Activated gamma-delta T cell (primary cell): ENCODE results near the gene CASP10.
"Not testable (repeated sequence)": the region's sequence is repeated elsewhere in the genome, so short reads cannot be mapped to it uniquely, and the experiment has no call there.

ENCODE experiments used
- DNase-seq: peaks from one replicate; lab custom pipeline; 2025; lab: John Stamatoyannopoulos, UW

Gene CASP10

DNA sequence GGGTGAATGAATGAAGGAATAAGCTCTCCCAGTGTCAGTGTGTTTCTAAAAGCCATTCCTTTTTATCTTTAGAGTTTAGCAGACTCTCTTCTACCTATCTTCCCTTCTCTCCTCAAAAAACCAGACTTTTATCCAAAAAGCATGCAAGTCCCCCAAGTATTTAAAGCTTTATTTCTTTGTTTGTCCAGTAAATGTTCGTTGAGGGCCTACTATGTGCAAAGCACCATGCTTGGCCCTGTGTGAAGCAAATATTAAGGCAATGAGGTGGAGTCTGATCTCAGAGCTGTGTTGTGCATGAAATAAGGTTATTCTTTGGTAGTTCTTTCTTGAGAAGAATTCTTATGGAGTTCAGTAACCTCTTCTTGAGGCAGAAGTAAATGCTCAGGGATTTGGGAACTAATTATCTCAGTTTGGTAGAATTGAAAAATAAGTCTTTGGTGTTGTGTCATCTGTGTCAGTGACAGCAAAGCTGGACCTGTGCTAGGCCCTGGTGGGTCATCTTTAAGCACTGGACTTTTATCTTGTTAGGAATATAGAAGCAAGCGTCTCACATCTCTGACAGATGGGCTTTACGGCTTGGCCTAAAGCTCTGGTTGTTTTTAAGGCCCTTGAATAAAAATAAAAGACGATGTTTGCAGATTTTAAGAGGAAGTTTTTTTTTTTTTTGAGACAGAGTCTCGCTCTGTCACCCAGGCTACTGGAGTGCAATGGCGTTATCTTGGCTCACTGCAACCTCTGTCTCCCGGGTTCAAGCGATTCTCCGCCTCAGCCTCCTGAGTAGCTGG is 28.1 kb upstream of the CASP10 start:
- DNase-seq = no peak

DNA sequence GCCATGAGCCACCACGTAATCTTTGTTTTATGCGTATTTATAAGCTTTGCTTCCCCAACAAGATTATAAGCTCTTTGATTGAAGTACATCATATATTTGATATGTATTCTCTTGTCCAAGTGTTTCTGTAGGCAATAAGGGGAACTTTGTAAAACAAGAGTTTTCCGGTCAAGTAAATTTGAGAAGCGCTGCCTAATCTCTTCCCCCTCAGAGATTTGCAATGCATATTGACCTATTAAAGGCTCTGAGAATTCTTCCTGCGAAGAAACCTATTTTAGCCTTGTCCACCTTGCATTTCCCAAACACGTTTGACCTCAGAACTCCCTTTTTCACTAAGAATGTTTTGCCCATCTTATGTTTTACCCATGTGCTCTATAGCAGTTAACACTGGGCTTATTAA is 26.9 kb upstream of the CASP10 start:
- DNase-seq = no peak

DNA sequence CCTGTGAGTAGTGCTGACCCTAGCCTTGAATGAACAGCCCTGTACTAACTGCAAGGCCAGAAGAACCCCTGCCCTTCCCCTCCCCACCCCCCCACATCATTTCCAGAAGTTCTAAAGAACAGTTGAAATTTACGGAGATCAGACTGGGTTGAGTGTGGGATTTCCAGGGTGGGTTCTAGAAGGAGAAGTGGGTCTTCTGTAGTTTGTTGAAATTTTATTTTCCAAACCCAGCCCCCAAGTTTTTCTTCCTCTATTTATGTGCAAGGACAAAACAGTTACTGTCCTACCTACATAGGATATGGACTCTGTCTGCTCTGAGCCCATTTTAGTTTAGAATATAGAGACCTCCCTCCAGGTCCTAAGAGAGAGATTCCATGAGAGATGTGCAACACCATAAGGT is 26.3 kb upstream of the CASP10 start:
- no peak for DNase-seq

DNA sequence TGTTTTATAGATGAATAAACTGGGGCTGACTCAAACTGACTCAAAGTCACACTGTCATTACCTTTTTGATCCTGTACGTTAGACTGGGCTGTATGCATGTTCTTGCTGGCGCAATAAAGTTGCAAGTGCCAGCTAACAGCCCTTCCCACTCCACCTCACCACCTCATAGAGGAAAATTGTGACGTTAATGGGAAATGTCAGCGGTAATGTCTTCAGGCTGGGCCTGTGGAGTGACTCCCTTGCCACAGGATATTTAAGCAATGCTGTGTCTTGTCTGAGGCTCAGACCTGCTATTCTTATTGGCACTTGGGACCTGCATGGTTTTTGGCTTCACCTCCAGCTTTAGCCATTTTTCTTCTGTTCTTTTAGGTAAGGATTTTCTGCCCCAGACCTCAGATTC is 25.2 kb upstream of the CASP10 start:
- no peak for DNase-seq

DNA sequence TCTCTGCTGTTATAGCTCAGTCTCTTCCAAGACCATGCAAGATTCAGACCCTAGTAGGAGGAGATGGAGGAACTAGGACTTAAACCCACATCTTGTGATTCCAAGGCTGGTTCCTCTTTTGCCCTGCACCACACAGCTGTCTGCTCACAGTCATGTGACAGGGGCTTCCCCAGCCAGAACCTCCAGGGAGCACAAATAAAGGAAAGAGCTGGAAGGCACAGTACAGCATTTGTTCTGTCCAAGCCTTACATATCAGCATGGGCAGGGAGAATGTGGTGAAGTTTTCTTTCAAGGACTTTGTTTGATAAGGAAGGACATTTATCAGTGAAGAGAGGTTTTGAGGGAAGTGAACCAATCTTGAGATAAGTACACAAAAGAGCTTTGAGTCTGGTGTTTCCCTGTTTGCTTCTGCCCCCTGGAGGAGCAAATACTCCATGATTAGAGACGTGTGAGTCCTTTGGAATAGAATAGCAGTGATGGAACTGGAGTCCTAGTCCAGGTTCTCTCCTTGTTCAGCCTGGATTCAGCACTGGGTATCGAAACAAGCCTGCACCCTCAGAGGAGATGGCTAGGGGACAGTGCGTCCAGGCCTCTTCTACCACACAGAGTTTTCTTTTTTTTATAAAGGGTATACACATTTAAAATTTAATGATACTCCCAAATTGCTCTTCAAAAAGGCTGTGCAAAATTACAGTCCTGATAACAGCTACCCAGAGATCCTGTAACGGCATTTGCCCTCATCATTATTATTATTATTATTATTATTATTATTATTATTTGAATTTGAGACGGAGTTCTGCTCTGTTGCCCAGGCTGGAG is 24.6 kb upstream of the CASP10 start:
- no peak for DNase-seq

DNA sequence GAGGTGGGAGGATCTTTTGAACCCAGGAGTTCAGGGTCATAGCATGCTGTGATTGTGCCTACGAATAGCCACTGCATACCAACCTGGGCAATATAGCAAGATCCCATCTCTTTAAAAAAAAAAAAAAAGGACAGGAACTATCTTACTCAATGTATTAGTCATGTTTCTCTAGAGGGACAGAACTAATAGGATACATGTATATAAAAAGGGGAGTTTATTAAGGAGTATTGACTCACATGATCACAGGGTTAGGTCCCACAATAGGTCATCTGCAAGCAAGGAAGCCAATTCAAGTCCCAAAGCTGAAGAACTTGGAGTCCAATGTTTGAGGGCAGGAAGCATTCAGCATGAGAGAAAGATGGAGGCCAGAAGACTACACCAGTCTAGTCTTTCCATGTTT is 18.8 kb upstream of the CASP10 start:
- no peak for DNase-seq

DNA sequence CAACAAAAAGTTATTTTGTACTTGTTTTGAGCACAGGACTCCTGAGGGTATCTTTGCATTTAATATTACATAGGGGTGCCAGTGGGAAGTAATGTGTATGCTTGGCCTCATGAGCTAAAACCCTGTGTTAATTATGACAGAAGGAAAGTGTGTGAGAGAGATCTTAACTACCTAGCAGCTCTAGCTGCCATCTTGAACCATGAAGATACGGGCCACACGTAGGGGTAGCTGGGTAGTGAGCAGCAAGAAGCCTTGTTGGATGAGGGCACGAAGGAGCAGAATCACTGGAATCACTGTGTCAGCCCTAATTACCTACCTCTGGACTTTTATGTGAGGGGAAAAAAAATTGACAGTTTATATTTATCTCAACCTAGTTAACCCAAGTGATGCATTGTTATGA is 15.4 kb upstream of the CASP10 start:
- no peak for DNase-seq

DNA sequence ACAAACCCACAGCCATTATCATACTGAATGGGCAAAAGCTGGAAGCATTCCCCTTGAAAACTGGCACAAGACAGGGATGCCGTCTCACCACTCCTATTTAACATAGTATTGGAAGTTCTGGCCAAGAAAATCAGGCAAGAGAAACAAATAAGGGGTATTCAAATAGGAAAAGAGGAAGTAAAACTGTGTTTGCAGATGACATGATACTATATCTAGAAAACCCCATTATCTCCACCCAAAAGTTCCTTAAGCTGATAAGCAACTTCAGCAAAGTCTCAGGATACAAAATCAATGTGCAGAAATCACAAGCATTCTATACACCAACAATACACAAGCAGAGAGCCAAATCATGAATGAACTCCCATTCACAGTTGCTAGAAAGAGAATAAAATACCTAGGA is 14.4 kb upstream of the CASP10 start:
- DNase-seq = not testable (repeated sequence)

DNA sequence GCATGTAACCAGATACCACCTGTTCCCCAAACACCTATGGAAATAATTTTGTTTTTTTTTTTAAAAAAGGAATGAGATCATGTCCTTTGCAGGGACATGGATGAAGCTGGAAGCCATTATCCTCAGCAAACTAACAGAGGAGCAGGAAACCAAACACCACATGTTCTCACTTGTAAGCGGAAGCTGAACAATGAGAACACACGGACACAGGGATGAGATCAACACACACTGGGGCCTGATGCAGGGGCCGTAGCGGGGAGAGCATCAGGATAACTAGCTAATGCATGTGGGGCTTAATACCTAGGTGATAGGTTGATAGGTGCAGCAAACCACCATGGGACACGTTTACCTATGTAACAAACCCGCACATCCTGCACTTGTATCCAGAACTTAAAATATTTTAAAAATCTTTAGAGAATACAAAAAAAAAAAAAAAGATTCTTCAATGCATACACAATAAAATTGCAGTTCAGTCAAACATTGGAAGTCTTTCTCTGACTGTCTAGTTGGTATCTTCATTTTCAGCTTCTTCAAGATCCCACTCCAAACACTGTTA is 11.6 kb upstream of the CASP10 start:
- no peak for DNase-seq

DNA sequence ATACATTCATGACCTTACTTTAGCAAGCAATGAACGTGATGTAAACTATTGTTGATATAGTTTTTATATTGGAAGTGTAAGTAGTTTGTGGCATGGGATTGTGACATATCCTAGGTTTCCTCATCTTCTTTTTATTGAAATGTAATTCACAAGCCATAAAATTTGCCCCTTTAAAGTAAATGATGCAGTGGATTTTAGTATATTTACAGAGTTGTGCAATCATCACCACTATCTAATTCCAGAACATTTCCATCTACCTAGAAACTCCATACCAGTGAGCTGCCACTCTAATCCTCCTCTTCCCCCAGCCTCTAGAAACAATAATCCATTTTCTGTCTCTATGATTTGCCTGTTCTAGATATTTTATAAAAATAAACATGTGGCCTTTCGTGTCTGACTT is 10.7 kb upstream of the CASP10 start:
- DNase-seq = no peak

DNA sequence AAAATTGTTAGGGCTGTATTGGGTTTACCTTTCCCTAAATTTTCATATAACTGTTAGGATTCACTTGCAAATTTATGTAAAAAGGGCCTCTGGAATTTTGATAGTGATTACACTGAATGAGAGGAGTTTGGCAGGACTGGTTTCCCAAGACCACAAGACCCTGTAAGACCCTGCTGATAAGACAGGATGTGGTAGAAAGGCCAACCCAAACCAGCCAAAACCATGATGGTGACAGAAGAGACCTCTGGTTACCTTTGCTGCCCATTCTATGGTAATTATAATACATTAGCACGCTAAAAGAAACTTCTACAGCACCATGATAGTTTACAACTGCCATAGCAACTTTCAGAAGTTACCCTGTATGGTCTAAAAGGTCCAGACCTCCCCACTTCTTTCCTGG is 8.3 kb upstream of the CASP10 start:
- DNase-seq = no peak

DNA sequence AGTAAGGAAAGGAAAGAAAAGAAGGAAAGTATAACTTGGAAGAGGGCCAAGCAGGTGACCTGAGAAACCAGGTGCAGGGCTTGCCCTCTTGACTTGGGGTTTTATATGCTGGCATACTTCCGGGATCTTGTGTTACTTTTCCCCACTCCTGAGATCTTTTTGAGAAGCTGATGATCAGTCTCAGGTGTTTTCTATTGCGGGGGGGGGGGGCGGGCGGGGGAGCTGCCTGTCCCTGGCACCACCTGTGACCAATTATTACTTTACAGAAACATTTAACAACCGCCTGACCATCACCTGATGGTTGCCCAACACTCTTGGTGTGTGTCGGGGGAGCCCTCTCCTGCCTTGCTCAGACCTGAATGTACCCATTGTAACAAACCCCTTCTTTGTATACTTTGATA is 6.9 kb upstream of the CASP10 start:
- DNase-seq = no peak

DNA sequence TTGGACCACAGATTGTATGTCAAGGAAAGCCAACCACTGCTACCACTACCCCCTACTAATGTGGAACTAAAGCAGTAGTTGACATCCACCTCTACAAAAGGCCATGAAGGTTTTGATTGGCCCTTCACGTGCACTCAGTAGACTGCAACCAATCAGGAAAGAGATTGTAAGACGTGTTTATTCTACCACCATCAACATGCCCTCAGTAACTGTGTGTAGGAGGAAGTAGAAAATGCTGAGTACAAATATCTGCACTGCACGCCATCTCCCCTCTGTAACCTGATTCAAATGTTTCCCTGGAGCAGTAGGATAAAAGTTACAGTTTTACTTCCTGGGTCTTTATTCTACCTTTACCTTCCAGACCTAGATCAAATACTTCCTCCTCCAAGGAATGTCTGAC is 2.9 kb upstream of the CASP10 start:
- DNase-seq = no peak

DNA sequence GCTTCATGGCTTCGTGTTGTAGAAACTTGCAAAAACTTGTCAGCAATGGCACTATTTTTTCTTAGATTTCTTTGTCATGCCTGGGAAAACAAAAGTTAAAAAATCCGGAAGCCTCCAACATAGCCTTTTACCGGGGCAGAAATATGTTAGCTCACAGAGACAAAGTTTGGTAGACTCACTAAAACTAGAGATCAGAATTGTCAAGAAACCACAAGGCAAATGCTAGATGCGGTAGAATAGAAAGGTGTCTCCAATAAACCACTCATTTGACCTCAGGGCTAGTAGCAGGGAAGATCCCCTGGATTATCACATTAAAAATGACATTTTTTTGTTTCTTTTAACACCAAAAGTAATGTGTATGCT is 405 bp downstream of the CASP10 start:
- DNase-seq = no peak

DNA sequence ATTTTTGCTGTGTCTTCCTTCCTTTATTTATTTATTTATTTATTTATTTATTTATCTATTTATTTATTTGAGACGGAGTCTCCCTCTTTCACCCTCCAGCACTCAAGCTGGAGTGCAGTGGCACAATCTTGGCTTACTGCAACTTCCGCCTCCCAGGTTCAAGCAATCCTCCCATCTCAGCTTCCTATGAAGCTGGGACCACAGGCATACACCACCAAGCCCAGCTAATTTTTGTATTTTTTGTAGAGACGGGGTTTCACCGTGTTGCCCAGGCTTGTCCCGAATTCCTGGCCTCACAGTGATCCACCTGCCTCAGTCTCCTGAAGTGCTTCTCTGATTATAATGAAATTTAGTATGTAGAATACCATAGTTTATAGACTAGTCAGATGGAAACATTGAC is 894 bp downstream of the CASP10 start:
- not testable (repeated sequence) for DNase-seq

DNA sequence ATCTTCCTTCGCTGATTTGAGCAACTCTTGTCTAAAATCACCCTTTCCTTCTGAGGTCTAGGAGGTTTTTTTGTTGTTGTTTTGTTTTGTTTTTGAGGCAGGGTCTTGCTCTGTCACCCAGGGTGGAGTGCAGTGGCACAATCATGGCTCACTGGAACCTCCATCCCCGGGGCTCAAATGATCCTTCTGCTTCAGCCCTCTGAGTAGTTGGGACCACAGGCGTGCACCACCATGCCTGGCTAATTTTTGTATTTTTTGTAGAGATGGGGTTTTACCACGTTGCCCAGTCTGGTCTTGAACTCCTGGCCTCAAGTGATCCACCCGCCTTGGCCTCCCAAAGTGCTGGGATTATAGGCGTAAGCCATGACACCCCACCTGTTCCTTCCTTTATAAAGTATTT is 1.3 kb downstream of the CASP10 start:
- DNase-seq = not testable (repeated sequence)

DNA sequence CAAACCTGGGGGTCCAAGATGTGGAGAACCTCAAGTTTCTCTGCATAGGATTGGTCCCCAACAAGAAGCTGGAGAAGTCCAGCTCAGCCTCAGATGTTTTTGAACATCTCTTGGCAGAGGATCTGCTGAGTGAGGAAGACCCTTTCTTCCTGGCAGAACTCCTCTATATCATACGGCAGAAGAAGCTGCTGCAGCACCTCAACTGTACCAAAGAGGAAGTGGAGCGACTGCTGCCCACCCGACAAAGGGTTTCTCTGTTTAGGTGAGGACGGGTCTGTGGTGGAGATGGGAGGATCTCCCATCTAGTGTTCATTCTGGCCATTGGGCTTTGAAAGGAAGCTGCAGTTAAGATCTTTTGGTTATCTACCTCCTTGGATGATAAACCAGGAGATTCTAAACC is 2.9 kb downstream of the CASP10 start:
- no peak for DNase-seq

DNA sequence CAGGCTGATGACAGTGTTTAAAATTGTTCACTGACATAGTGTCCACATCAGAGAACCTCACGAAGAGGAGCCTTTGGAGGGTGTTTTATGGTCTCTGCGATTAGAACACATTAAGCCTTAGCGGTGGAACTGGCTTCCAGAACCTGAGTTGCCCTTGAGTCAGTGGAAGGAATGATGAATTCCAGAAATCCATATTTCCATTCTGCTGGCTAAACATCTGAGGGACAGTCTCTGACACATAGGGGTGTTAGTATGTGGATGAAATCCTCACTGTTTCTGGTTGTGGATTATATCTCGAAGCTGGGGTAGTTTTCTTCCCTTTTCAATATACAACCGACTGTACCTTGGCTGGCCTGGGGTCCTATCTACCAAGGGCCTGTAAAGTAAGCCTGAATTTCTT is 4.0 kb downstream of the CASP10 start:
- DNase-seq = no peak

DNA sequence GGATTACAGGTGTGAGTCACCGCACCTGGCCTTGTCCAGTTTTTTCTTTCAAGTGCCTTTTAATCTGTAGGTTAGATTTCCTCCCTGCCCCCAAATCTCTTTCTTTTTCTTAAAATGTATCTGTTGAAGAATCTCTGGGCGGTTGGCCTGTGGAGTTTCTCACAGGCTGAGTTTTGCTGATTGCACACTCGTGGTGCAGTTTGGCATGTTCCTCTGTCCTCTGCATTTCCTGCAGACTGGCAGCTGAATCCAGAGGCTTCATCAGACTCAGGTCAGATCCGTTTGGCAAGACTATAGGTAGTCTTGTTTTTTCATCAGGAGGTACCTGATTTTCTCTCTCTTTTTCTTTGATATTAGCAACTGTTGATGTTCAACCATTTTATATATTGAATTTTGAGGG is 5.5 kb downstream of the CASP10 start:
- no peak for DNase-seq

DNA sequence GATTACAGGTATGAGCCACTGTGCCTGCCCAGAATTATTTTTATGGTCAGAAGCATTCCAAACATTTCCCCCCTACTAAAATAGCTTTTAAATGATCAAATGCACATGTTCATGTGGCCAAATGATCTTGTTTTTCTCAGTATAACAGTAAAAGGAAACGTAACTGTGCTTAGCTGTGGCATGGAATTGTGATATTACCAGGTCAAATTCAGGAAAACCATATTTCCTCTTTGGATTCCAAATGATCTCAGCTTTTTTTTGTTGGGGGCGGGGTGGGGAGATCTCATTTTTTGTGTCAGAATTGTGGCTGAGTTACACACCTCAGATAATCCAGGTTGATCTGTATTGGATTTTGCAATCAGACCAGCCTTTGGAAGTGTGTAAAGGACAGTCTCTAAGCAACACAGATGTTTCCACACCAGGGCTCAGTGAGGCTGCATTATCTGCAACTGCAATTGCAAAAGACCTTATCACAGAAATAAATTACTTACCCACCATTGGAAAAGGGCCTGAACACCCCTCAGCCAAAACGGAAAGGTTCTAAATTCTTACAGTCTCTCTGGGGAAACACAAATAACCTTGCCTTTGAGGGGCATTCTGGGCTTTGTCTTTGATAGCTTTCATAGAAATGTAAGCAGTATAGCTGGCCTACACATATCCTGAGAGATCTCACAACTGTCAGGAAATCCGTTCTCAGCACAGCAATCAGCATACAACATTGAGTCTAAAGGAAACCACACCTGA is 8.4 kb downstream of the CASP10 start:
- DNase-seq = no peak

DNA sequence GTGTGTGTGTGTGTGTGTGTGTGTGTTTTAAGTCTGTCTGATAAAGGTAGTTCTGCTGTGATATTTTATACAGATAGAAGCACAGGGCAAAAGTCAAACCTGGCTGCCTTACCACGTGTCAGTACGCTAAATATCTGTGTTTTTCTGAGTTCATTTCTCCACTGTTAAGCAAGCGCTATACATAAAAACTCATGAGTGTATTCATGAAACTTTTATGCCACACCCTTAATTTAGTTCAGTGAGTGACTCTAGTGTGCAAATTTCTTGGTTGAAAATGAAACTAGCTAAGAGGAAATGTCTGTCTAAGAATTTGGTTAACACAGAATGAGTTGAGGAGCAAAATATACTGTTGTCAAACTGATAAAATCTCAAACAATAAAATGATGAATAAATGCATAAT is 11.2 kb downstream of the CASP10 start:
- no peak for DNase-seq

DNA sequence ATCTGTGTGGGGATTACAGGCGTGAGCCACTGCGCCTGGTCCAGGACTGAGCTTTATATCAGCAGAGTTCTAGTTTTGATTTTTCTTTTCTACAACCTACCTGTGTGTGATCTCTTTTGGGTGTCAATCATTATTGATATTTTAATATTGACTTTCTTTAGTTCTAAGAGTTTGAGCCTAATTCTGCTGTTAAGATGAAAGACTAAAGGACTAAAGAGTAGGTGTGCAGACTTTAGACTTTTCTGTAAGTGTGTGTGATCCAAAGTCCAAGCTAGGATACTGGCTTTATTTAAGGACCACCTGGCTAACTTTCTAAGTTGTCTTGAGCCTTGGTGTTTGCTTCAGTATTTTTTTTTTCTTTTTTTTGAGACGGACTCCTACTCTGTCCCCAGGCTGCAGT is 12.4 kb downstream of the CASP10 start:
- DNase-seq = no peak

DNA sequence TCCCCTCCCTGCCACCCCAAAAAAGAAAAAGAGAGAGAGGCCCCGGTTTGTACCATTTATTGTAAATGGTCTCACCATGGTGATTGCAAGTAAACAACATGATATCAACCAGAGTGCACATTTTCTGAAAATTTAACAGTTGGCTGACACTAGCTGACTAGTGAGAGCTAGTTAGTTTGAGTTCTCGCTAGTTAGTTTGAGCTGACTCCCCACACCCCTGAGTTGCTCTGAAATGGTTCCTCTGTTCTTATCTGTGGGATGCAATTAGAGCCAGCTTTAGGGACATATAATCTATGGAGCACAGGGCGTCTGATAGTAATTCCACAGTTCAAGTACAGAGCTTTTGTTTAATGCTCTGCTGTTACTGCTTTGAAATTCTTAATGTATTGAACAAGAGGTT is 13.1 kb downstream of the CASP10 start:
- DNase-seq = no peak
